GM12878 (cell line): ENCODE data around the gene BICRA. TPM values are rescaled to one million over a fixed set of nuclear protein-coding genes. Genes with fewer than 3 reads are reported as not detected.

Experiments
- ATAC-seq: fragments of 200-7000 bp; cut with Tn5 transposase; 3 replicates; pipeline ENCODE4 v1.9.1; 2020; ENCODE audit warnings: mild to moderate bottlenecking, moderate library complexity
- BruUV-seq: library from RNA; stranded (reverse); fragments of 400-500 nt; replicated peaks from 2 replicates; lab custom pipeline; 2021; lab: Mats Ljungman, UMichigan
- CTCF ChIA-PET: fragments of 300-600 bp; sonication (Branson Sonifier 250); formaldehyde crosslinking; extraction: SDS; loops from one replicate; lab custom pipeline; 2021; ENCODE audit warnings: inconsistent platforms; lab: Yijun Ruan, JAX
- POLR2A ChIA-PET: fragments of 350-600 bp; formaldehyde crosslinking; extraction: SDS; loops from one replicate; lab custom pipeline; 2021; ENCODE audit warnings: inconsistent platforms; lab: Charles Lee
- RAD21 ChIA-PET: fragments of 300-600 bp; sonication (Branson Sonifier 250); formaldehyde crosslinking; loops from one replicate; lab custom pipeline; 2023; ENCODE audit warnings: antibody characterized with exemption; ENCODE audit not compliant: unreplicated experiment; lab: Charles Lee
- SMC1A ChIA-PET: fragments of 300-600 bp; sonication (Branson Sonifier 250); formaldehyde crosslinking; loops from one replicate; lab custom pipeline; 2023; ENCODE audit not compliant: unreplicated experiment, uncharacterized antibody; lab: Charles Lee
- DNase-seq: peaks from one replicate; pipeline ENCODE4 v3.0.0-alpha.2; 2011; ENCODE audit warnings: low read depth, low spot score
- FAIRE-seq: peaks from 3 replicates; lab custom pipeline; 2011; peaks lifted over from hg19 to GRCh38; lab: Jason Lieb, UNC
- H2AFZ ChIP-seq: 2 replicates; pipeline ENCODE4 v1.6.0; 2011; ENCODE audit warnings: low read depth, low read length, control low read depth; ENCODE audit not compliant: control insufficient read depth
- H3K27ac ChIP-seq: 2 replicates; pipeline ENCODE4 v1.5.1; 2011; ENCODE audit warnings: control low read depth; ENCODE audit not compliant: control insufficient read depth, insufficient read depth
- H3K27me3 ChIP-seq, 2 experiments: replicated peaks in 1 of 2; 2 replicates each; pipeline versions ENCODE4 v1.6.0 to v1.6.1; 2011; ENCODE audit warnings: low read length in 1 of 2; ENCODE audit not compliant: control insufficient read depth in 2 of 2, insufficient read depth in 2 of 2
- H3K36me3 ChIP-seq, 2 experiments: 2 replicates each; pipeline ENCODE4 v1.5.1; 2011; ENCODE audit warnings: low read length in 1 of 2; ENCODE audit not compliant: control insufficient read depth in 2 of 2, insufficient read depth in 2 of 2
- H3K4me1 ChIP-seq: 2 replicates; pipeline ENCODE4 v1.6.1; 2011; ENCODE audit warnings: mild to moderate bottlenecking, low read length, moderate library complexity, mixed read lengths; ENCODE audit not compliant: control insufficient read depth, insufficient read depth
- H3K4me2 ChIP-seq: 2 replicates; pipeline ENCODE4 v1.6.0; 2011; ENCODE audit warnings: control low read depth; ENCODE audit not compliant: control insufficient read depth, insufficient read depth
- H3K4me3 ChIP-seq: fragments of 200-600 bp; sonication (generic); 2 replicates; pipeline ENCODE4 v1.5.1; 2016
- H3K79me2 ChIP-seq: 2 replicates; pipeline ENCODE4 v1.6.0; 2011; ENCODE audit warnings: low read length; ENCODE audit not compliant: control insufficient read depth, insufficient read depth
- H3K9ac ChIP-seq: 2 replicates; pipeline ENCODE4 v1.8.0; 2011; ENCODE audit warnings: low read length, control low read depth, mixed read lengths; ENCODE audit not compliant: control insufficient read depth, insufficient read depth
- H3K9me3 ChIP-seq: replicated peaks from 3 replicates; pipeline ENCODE4 v1.5.1; 2011; ENCODE audit warnings: mild to moderate bottlenecking, low read length; ENCODE audit not compliant: control insufficient read depth, insufficient read depth
- H4K20me1 ChIP-seq: 2 replicates; pipeline ENCODE4 v1.6.0; 2011; ENCODE audit not compliant: control insufficient read depth, insufficient read depth
- ATF2 ChIP-seq: IDR thresholded peaks from 2 replicates; pipeline ENCODE4 v1.6.1; 2012; ENCODE audit warnings: low read length, inconsistent platforms
- ATF7 ChIP-seq: fragments of 450-650 bp; IDR thresholded peaks from 2 replicates; pipeline ENCODE4 v1.6.1; 2016; ENCODE audit warnings: low read depth, mild to moderate bottlenecking
- CEBPZ ChIP-seq: fragments of 150-350 bp; IDR thresholded peaks from 2 replicates; pipeline ENCODE4 v1.6.1; 2016; ENCODE audit warnings: low read depth, low read length
- DPF2 ChIP-seq: fragments of 450-650 bp; IDR thresholded peaks from 2 replicates; pipeline ENCODE4 v1.6.1; 2017; ENCODE audit warnings: mild to moderate bottlenecking
- ETV6 ChIP-seq, 2 experiments: fragments of 450-650 bp in 1 of 2; IDR thresholded peaks in 1 of 2; conservative IDR thresholded peaks in 1 of 2; 2 replicates each; pipeline ENCODE4 v1.6.1; 2014; ENCODE audit warnings: antibody characterized with exemption in 1 of 2, borderline replicate concordance in 1 of 2, low read depth in 1 of 2, mild to moderate bottlenecking in 1 of 2, moderate library complexity in 1 of 2
- HCFC1 ChIP-seq: fragments of 150-350 bp; IDR thresholded peaks from 2 replicates; pipeline ENCODE4 v1.6.1; 2014; ENCODE audit warnings: low read length
- IRF5 ChIP-seq: fragments of 450-650 bp; IDR thresholded peaks from 2 replicates; pipeline ENCODE4 v1.6.1; 2017; ENCODE audit warnings: borderline replicate concordance
- MLLT1 ChIP-seq: fragments of 450-650 bp; IDR thresholded peaks from 2 replicates; pipeline ENCODE4 v1.6.1; 2016; ENCODE audit warnings: mild to moderate bottlenecking
- MTA2 ChIP-seq: fragments of 450-650 bp; IDR thresholded peaks from 2 replicates; pipeline ENCODE4 v1.6.1; 2016; ENCODE audit warnings: low read depth, mild to moderate bottlenecking, moderate library complexity
- PKNOX1 ChIP-seq: fragments of 450-650 bp; IDR thresholded peaks from 2 replicates; pipeline ENCODE4 v1.6.1; 2016; ENCODE audit warnings: mild to moderate bottlenecking
- TBL1XR1 ChIP-seq: IDR thresholded peaks from 2 replicates; pipeline ENCODE4 v1.6.1; 2012; ENCODE audit warnings: low read depth, low read length, improper control_type of control experiment
- WGBS: methylation state at CpG from one replicate; pipeline ENCODE4 v1.1.6; 2016; ENCODE audit warnings: low lambda C conversion rate; ENCODE audit not compliant: insufficient replicate concordance, insufficient coverage; ENCODE audit errors: missing lambda C conversion rate; 5-methylcytosine and 5-hydroxymethylcytosine counted together
- in situ Hi-C: fragments of 300-500 bp; cut with MboI; formaldehyde crosslinking; loops from 9 replicates; pipeline ENCODE4 v1.14.3; 2018; ENCODE audit warnings: mixed read lengths
- intact Hi-C: fragments of 100-400 bp; cut with micrococcal nuclease; formaldehyde crosslinking; loops from one replicate; pipeline ENCODE4 v1.14.2; 2022; ENCODE audit not compliant: unreplicated experiment
- polyA plus RNA-seq, 11 experiments: library from polyadenylated mRNA; depleted of rRNA in 4 of 11; unstranded in 6 of 11; stranded (reverse) in 5 of 11; fragments of >200 nt; fragmentation: Nextera tagmentation in 4 of 11; fragmentation: Illumina TruSeq in 1 of 11; extraction: Ambion mirVana in 4 of 11; extraction: Trizol in 1 of 11; gene quantifications; 1 replicate in 1 of 11; 2 replicates in 10 of 11; pipeline versions ENCODE4 v1.2.1 to v1.2.3, GENCODE V29; 2011 to 2016; ENCODE audit warnings: inconsistent platforms in 2 of 11, missing spikeins in 2 of 11, low read depth in 1 of 11
- total RNA-seq, 4 experiments: library from RNA; depleted of rRNA in 3 of 4; stranded (reverse); fragments of >200 nt in 3 of 4; fragmentation: Illumina TruSeq in 1 of 4; extraction: Trizol in 1 of 4; gene quantifications; 2 replicates each; pipeline versions ENCODE4 v1.2.1 to v1.2.3, GENCODE V29; 2013 to 2021
- TF ChIP-seq, protein P1 (sequence below): fragments of 450-650 bp; conservative IDR thresholded peaks from 2 replicates; pipeline ENCODE4 v1.6.1; 2017; ENCODE audit warnings: mild to moderate bottlenecking, moderate library complexity

BICRA gene
- total and polyA plus RNA-seq, 10 of the 15 experiments (the other 5 are each of a cell fraction or from before 2014, with no cell fraction given) = 0.11 to 15.3 (median 1.3) TPM

DNA sequence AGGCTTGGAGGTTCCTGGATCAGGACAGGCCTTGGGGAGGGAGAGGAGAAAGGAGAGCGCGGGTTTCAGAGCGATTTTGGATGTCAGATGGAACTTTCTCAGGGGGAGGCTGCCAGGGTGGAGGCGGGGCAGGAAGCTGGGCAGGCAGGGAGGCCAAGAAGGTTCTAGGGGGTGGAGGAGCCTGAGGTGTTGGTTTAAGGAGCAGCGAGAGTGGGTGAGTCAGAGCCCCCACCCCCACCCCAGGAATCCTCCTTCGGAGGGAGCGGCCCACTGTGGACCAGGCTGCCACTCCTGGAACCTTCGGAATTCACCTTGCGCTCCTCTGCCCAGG lies 120.5 kb downstream of the BICRA start:
- ATAC-seq (no peak), DNase-seq (no peak), FAIRE-seq (no peak)
- Histone ChIP-seq H4K20me1 (no peaks in the 10 kb centered on the region), H3K4me1 (no peaks in the 10 kb centered on the region), H3K27ac (no peak overlapping the region), H3K36me3 (no peaks in the 10 kb centered on the region), H3K79me2 (no peaks in the 10 kb centered on the region), H3K4me2 (no peak overlapping the region), H3K4me3 (no peak overlapping the region), H3K9me3 (no peaks in the 10 kb centered on the region; the same call in 2 of the 3 replicates), H3K9ac (no peak overlapping the region), H2AFZ (no peak overlapping the region), H3K27me3 (0 out of 4 replicates have a peak, but pooled peaks cover 0 to 2% of the 10 kb centered on the region in 2 experiments)
- no TSS peak for BruUV-seq
- intact Hi-C loops (no loop called here), in situ Hi-C loops (no loop called here)
- SMC1A ChIA-PET = no interaction called here
- 25% methylated on average over 9 of the region's 9 CpGs for WGBS
- RAD21 ChIA-PET = no interaction called here
- POLR2A ChIA-PET = no interaction called here
- CTCF ChIA-PET = no interaction called here
- no peak for TF ChIP-seq MLLT1
- TF ChIP-seq PKNOX1 = no peak
- TF ChIP-seq, protein P1, sequence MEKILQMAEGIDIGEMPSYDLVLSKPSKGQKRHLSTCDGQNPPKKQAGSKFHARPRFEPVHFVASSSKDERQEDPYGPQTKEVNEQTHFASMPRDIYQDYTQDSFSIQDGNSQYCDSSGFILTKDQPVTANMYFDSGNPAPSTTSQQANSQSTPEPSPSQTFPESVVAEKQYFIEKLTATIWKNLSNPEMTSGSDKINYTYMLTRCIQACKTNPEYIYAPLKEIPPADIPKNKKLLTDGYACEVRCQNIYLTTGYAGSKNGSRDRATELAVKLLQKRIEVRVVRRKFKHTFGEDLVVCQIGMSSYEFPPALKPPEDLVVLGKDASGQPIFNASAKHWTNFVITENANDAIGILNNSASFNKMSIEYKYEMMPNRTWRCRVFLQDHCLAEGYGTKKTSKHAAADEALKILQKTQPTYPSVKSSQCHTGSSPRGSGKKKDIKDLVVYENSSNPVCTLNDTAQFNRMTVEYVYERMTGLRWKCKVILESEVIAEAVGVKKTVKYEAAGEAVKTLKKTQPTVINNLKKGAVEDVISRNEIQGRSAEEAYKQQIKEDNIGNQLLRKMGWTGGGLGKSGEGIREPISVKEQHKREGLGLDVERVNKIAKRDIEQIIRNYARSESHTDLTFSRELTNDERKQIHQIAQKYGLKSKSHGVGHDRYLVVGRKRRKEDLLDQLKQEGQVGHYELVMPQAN = no peak
- no peak for TF ChIP-seq ETV6 (conservative IDR thresholded peaks at IDR 0.05 in 1 of 2, IDR thresholded peaks at IDR 0.05 in 1 of 2; ENCODE audit: borderline replicate concordance in 1 of 2, low read depth in 1 of 2)
- TF ChIP-seq HCFC1 = no peak
- TF ChIP-seq CEBPZ = no peak
- no peak for TF ChIP-seq ATF7
- no peak for TF ChIP-seq IRF5
- TF ChIP-seq TBL1XR1 = no peak
- TF ChIP-seq ATF2 = no peak
- no peak for TF ChIP-seq MTA2
- TF ChIP-seq DPF2 = no peak
